Measurements from ENCODE around the gene ZNF248.

DNA sequence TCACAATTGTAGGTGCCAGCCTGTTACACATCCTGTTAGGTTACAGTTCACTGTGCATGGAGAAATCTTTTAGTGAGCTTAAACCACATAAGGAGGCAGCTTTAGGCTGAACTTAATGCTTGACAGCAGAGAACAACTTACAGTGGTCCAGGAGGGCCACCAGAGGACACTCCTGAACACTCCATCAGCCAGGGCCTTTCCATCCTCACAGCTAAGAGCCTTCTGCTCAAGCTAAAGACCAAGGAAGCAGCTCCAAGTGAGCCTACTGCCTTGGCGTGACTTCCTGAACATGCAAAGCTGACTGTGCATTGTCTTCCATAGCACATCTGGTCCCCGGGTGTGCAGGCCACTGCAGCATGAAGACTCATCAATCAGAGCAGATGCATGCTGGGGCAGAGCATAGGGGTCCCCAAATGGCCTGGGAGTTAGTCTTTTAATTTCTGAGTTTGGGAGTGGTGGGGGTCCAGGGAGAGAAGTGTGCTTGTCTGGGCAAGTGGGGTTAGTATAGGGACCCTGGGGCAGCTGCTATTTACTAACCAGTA lies 105.0 kb downstream of the ZNF248 start:
- TF ChIP-seq, protein P1, sequence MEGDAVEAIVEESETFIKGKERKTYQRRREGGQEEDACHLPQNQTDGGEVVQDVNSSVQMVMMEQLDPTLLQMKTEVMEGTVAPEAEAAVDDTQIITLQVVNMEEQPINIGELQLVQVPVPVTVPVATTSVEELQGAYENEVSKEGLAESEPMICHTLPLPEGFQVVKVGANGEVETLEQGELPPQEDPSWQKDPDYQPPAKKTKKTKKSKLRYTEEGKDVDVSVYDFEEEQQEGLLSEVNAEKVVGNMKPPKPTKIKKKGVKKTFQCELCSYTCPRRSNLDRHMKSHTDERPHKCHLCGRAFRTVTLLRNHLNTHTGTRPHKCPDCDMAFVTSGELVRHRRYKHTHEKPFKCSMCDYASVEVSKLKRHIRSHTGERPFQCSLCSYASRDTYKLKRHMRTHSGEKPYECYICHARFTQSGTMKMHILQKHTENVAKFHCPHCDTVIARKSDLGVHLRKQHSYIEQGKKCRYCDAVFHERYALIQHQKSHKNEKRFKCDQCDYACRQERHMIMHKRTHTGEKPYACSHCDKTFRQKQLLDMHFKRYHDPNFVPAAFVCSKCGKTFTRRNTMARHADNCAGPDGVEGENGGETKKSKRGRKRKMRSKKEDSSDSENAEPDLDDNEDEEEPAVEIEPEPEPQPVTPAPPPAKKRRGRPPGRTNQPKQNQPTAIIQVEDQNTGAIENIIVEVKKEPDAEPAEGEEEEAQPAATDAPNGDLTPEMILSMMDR (IDR thresholded peaks at IDR 0.05 in 2 of 3, conservative IDR thresholded peaks at IDR 0.05 in 1 of 3; ENCODE audit: insufficient read depth in 2 of 3, low read depth in 1 of 3, low read length in 3 of 3), result peak in 2 of 3 experiments; percentile 16 to 20; a peak in 2 of 6 replicates
- TF ChIP-seq, protein P2, sequence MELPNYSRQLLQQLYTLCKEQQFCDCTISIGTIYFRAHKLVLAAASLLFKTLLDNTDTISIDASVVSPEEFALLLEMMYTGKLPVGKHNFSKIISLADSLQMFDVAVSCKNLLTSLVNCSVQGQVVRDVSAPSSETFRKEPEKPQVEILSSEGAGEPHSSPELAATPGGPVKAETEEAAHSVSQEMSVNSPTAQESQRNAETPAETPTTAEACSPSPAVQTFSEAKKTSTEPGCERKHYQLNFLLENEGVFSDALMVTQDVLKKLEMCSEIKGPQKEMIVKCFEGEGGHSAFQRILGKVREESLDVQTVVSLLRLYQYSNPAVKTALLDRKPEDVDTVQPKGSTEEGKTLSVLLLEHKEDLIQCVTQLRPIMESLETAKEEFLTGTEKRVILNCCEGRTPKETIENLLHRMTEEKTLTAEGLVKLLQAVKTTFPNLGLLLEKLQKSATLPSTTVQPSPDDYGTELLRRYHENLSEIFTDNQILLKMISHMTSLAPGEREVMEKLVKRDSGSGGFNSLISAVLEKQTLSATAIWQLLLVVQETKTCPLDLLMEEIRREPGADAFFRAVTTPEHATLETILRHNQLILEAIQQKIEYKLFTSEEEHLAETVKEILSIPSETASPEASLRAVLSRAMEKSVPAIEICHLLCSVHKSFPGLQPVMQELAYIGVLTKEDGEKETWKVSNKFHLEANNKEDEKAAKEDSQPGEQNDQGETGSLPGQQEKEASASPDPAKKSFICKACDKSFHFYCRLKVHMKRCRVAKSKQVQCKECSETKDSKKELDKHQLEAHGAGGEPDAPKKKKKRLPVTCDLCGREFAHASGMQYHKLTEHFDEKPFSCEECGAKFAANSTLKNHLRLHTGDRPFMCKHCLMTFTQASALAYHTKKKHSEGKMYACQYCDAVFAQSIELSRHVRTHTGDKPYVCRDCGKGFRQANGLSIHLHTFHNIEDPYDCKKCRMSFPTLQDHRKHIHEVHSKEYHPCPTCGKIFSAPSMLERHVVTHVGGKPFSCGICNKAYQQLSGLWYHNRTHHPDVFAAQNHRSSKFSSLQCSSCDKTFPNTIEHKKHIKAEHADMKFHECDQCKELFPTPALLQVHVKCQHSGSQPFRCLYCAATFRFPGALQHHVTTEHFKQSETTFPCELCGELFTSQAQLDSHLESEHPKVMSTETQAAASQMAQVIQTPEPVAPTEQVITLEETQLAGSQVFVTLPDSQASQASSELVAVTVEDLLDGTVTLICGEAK (IDR thresholded peaks at IDR 0.05), result no peak
- TF ChIP-seq, protein P2 (CRISPR knock-in tag; IDR thresholded peaks at IDR 0.05), result no peak
- TF ChIP-seq, protein P3, sequence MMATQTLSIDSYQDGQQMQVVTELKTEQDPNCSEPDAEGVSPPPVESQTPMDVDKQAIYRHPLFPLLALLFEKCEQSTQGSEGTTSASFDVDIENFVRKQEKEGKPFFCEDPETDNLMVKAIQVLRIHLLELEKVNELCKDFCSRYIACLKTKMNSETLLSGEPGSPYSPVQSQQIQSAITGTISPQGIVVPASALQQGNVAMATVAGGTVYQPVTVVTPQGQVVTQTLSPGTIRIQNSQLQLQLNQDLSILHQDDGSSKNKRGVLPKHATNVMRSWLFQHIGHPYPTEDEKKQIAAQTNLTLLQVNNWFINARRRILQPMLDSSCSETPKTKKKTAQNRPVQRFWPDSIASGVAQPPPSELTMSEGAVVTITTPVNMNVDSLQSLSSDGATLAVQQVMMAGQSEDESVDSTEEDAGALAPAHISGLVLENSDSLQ (IDR thresholded peaks at IDR 0.05), result no peak
- TF ChIP-seq POLR2A (conservative IDR thresholded peaks at IDR 0.05) (no peak), LEF1 (IDR thresholded peaks at IDR 0.05) (no peak)
- TF ChIP-seq, protein P4, sequence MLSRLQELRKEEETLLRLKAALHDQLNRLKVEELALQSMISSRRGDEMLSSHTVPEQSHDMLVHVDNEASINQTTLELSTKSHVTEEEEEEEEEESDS (CRISPR knock-in tag; IDR thresholded peaks at IDR 0.05), result no peak
- TF ChIP-seq, protein P5, sequence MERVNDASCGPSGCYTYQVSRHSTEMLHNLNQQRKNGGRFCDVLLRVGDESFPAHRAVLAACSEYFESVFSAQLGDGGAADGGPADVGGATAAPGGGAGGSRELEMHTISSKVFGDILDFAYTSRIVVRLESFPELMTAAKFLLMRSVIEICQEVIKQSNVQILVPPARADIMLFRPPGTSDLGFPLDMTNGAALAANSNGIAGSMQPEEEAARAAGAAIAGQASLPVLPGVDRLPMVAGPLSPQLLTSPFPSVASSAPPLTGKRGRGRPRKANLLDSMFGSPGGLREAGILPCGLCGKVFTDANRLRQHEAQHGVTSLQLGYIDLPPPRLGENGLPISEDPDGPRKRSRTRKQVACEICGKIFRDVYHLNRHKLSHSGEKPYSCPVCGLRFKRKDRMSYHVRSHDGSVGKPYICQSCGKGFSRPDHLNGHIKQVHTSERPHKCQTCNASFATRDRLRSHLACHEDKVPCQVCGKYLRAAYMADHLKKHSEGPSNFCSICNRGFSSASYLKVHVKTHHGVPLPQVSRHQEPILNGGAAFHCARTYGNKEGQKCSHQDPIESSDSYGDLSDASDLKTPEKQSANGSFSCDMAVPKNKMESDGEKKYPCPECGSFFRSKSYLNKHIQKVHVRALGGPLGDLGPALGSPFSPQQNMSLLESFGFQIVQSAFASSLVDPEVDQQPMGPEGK (CRISPR knock-in tag; IDR thresholded peaks at IDR 0.05; ENCODE audit: borderline replicate concordance), result no peak
